Upper lobe of right lung (tissue), 1 donor: ENCODE results near the gene FNDC5. TPM values are rescaled to one million over a fixed set of nuclear protein-coding genes. Genes with fewer than 3 reads are reported as not detected.
A peak's percentile ranks its signal among the peaks of the same experiment; 100 is the strongest.

Experiments used
- ATAC-seq: fragments of 200-7000 bp; cut with Tn5 transposase; one replicate; pipeline ENCODE4 v1.9.1; 2020; ENCODE audit warnings: mild to moderate bottlenecking, moderate library complexity
- DNase-seq: peaks from one replicate; pipeline ENCODE4 v3.0.0-alpha.2; 2020
- H3K27ac ChIP-seq: fragments of 200-600 bp; one replicate; pipeline ENCODE4 v1.8.0; 2022
- H3K27me3 ChIP-seq: fragments of 200-600 bp; one replicate; pipeline ENCODE4 v1.8.0; 2022; ENCODE audit warnings: mild to moderate bottlenecking
- H3K36me3 ChIP-seq: fragments of 200-600 bp; one replicate; pipeline ENCODE4 v1.8.0; 2022
- H3K4me1 ChIP-seq: fragments of 200-600 bp; one replicate; pipeline ENCODE4 v1.8.0; 2022
- H3K4me3 ChIP-seq: fragments of 200-600 bp; one replicate; pipeline ENCODE4 v1.8.0; 2022; ENCODE audit warnings: mild to moderate bottlenecking
- H3K9me3 ChIP-seq: fragments of 200-600 bp; one replicate; pipeline ENCODE4 v1.8.0; 2022
- intact Hi-C: fragments of 100-400 bp; cut with DNase I; formaldehyde crosslinking; loops from one replicate; pipeline ENCODE4 v1.11.0; 2022
- total RNA-seq: library from RNA; stranded (reverse); fragmentation: NEBNext Ultra II Directional; extraction: Animal tissue kit (Norgen Biotek cat#: 25700); gene quantifications from one replicate; pipeline ENCODE4 v1.2.1, GENCODE V29; 2021
- TF ChIP-seq, protein P1 (sequence below): fragments of 200-600 bp; IDR thresholded peaks from one replicate; pipeline ENCODE4 v1.8.0; 2022; ENCODE audit warnings: antibody characterized with exemption
- donor health status: DM: no; HTN: yes; CAD: no; lungs with severe emphysema.

FNDC5 gene
- total RNA-seq, 1 donor from 2014 or later, result 1.5 TPM

- TF ChIP-seq, protein P1, sequence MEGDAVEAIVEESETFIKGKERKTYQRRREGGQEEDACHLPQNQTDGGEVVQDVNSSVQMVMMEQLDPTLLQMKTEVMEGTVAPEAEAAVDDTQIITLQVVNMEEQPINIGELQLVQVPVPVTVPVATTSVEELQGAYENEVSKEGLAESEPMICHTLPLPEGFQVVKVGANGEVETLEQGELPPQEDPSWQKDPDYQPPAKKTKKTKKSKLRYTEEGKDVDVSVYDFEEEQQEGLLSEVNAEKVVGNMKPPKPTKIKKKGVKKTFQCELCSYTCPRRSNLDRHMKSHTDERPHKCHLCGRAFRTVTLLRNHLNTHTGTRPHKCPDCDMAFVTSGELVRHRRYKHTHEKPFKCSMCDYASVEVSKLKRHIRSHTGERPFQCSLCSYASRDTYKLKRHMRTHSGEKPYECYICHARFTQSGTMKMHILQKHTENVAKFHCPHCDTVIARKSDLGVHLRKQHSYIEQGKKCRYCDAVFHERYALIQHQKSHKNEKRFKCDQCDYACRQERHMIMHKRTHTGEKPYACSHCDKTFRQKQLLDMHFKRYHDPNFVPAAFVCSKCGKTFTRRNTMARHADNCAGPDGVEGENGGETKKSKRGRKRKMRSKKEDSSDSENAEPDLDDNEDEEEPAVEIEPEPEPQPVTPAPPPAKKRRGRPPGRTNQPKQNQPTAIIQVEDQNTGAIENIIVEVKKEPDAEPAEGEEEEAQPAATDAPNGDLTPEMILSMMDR, result no peak
- ATAC-seq (no peak), DNase-seq (peak; percentile 50)
- Histone ChIP-seq H3K27me3 (peaks cover 52% of the 10 kb centered on the region), H3K27ac (no peak overlapping the region), H3K4me1 (peaks cover 6% of the 10 kb centered on the region), H3K4me3 (no peak overlapping the region), H3K9me3 (no peaks in the 10 kb centered on the region), H3K36me3 (no peaks in the 10 kb centered on the region)
- intact Hi-C loops, result no loop called here
Measured at GRCh38 chr1:32891241-32891570, 20.5 kb upstream of the FNDC5 start.

GRCh38 chr1:32890516-32891240 is 20.0 kb upstream of the FNDC5 start:
- ATAC-seq (no peak), DNase-seq (peak; percentile 40)
- no peaks in the 10 kb centered on the region for H3K36me3 ChIP-seq
- peaks cover 6% of the 10 kb centered on the region for H3K4me1 ChIP-seq
- H3K27ac ChIP-seq, result no peak overlapping the region
- TF ChIP-seq, protein P1, result no peak
- H3K27me3 ChIP-seq, result peaks cover 57% of the 10 kb centered on the region
- H3K4me3 ChIP-seq, result no peak overlapping the region
- H3K9me3 ChIP-seq, result no peaks in the 10 kb centered on the region
- intact Hi-C loops, result no loop called here

GRCh38 chr1:32889731-32890278 is 19.1 kb upstream of the FNDC5 start:
- no peak for DNase-seq
- H3K4me3 ChIP-seq, result no peak overlapping the region
- ATAC-seq, result no peak
- TF ChIP-seq, protein P1, result no peak
- peaks cover 66% of the 10 kb centered on the region for H3K27me3 ChIP-seq
- intact Hi-C loops, result no loop called here
- no peaks in the 10 kb centered on the region for H3K9me3 ChIP-seq
- H3K36me3 ChIP-seq, result no peaks in the 10 kb centered on the region
- peaks cover 6% of the 10 kb centered on the region for H3K4me1 ChIP-seq
- no peak overlapping the region for H3K27ac ChIP-seq

DNA sequence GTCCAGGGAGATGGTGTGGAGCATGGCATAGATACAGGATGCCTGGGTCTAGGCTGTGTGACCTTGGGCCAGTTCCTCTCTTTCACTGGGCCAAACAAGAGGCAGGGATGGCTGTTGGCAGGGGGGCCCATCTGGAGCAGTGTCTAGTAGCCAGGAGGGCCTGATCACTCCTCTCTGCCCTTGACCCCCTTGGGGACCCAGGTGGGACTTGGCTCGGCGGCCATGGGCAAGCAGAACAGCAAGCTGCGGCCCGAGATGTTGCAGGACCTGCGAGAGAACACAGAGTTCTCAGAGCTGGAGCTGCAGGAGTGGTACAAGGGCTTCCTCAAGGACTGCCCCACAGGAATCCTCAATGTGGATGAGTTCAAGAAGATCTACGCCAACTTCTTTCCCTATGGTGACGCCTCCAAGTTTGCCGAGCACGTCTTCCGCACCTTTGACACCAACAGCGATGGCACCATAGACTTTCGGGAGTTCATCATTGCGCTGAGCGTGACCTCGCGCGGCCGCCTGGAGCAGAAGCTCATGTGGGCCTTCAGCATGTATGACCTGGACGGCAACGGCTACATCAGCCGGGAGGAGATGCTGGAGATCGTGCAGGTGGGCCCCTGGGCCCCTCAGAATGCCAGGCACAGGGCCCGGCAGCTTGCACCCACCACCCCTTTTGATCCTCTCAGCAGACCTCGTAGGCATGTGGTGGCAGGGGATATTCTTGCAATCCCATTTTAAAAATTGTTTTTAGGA is 18.1 kb upstream of the FNDC5 start:
- Histone ChIP-seq H3K27ac (no peak overlapping the region), H3K36me3 (no peaks in the 10 kb centered on the region), H3K4me3 (no peak overlapping the region), H3K9me3 (no peaks in the 10 kb centered on the region), H3K4me1 (peaks cover 6% of the 10 kb centered on the region), H3K27me3 (peaks cover 74% of the 10 kb centered on the region)
- no peak for ATAC-seq
- DNase-seq, result no peak
- intact Hi-C loops, result no loop called here
- TF ChIP-seq, protein P1, result no peak

GRCh38 chr1:32888134-32888533 is 17.4 kb upstream of the FNDC5 start:
- TF ChIP-seq, protein P1, result no peak
- Histone ChIP-seq H3K4me3 (no peak overlapping the region), H3K27ac (no peak overlapping the region), H3K4me1 (no peaks in the 10 kb centered on the region), H3K36me3 (no peaks in the 10 kb centered on the region), H3K27me3 (peaks cover 74% of the 10 kb centered on the region), H3K9me3 (no peaks in the 10 kb centered on the region)
- intact Hi-C loops, result no loop called here
- no peak for ATAC-seq
- no peak for DNase-seq
